ENCODE data around the gene ZFPM1.
"Not testable (repeated sequence)": the region's sequence is repeated elsewhere in the genome, so short reads cannot be mapped to it uniquely, and the experiment has no call there.

- TF ChIP-seq CREB5 (CRISPR knock-in tag; IDR thresholded peaks at IDR 0.05; ENCODE audit: low read depth); PPARA (CRISPR knock-in tag; IDR thresholded peaks at IDR 0.05; ENCODE audit: borderline replicate concordance); ZC3H10 (CRISPR knock-in tag; IDR thresholded peaks at IDR 0.05); ZNF8 (CRISPR knock-in tag; IDR thresholded peaks at IDR 0.05); ARNTL (CRISPR knock-in tag; IDR thresholded peaks at IDR 0.05; ENCODE audit: borderline replicate concordance, low read depth); TCF4 (CRISPR knock-in tag; IDR thresholded peaks at IDR 0.05; ENCODE audit: borderline replicate concordance); ZFP3 (CRISPR knock-in tag; IDR thresholded peaks at IDR 0.05); ZNF565 (CRISPR knock-in tag; conservative IDR thresholded peaks at IDR 0.05; ENCODE audit: low read depth); ESRRG (CRISPR knock-in tag; IDR thresholded peaks at IDR 0.05): not testable (repeated sequence)
These were observed 17.3 kb downstream of the ZFPM1 start for GRCh38 chr16:88470396-88470680.
